Activated CD4-positive, CD25-positive, alpha-beta regulatory T cell treated with anti-CD3 and anti-CD28 coated beads, Interleukin-2, amount 50 U/mL, for 16 hours (primary cell): Measurements from ENCODE around the gene CD200.

Source experiments
- DNase-seq: peaks from one replicate; pipeline ENCODE4 v3.0.0-alpha.2; 2020; ENCODE audit warnings: low read depth, low spot score

CD200 gene

GRCh38 chr3:112333381-112334317 lies 693 bp downstream of the CD200 start:
- no peak for DNase-seq

GRCh38 chr3:112334691-112335433 lies 1.9 kb downstream of the CD200 start:
- no peak for DNase-seq

GRCh38 chr3:112335434-112335781 lies 2.5 kb downstream of the CD200 start:
- no peak for DNase-seq

DNA sequence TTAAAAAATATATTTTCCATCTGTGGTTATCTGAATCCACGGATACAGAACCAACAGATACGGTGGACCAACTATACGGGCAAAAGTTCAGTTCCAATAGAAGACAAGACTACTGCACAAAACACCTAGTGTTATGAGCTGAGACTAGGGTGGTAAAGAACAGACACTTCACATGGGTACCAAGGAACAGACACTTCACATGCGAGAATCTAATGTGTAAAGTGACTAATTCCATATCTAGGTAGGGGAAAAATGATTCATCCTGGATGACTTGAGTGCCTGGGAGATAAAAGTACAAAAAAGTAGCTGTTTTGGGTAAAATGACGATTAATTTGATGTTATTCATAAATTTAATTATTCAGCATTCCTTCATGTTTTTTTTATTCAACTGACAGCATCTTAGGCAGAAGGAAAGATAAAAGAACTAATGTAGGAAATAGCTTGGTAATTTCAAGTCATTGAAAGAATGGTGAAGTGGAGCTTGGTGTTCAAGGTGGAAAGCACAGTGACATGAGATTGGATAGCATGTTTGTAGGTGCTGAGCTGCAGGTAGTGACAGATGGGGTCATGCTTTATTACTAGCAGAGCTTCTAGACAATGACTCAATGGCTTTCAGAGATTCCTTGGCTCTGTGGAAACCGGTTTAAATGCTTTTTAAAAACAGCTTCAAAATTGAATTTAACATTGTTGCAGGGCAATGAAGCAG lies 5.2 kb downstream of the CD200 start:
- no peak for DNase-seq

- DNase-seq: no peak
These were observed 5.7 kb downstream of the CD200 start for GRCh38 chr3:112338727-112339056.

DNA sequence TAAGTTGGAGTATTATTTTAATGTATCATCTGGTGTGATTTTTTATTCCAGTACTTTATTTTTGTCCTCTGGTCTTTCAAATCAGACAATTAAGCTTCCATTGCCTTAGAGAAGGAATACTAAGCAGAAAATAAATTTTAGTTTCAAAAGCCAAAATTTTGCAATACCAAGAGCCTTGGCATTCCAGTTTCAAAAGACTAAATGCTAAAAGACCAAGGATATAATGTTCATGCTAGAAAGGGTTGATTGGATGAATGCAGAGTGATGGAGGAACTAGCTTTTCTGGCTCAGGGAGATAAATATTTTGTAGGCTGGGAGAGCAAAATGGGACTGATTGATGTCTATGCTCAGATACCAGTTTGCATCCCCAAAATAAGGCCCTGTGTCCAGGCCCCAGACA lies 6.2 kb downstream of the CD200 start:
- DNase-seq: no peak

DNA sequence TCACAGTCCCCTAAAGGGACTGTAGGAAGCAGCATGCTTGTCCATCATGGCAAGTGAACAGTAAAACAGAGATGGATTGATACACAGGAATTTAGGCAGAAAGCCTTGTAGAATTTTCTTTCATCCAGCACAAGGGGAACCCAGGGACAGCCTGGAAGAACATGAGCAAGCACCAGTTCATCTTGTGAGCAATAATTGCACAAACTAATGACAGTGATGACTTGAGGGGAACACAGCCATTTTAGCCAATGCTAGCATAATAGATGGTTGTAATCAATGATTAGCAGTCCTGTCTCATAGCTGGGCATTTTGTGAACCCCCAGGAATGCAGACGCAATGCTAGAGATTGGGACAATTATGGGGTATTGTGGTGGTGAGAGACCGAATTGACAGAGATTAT lies 6.7 kb downstream of the CD200 start:
- DNase-seq: no peak

DNA sequence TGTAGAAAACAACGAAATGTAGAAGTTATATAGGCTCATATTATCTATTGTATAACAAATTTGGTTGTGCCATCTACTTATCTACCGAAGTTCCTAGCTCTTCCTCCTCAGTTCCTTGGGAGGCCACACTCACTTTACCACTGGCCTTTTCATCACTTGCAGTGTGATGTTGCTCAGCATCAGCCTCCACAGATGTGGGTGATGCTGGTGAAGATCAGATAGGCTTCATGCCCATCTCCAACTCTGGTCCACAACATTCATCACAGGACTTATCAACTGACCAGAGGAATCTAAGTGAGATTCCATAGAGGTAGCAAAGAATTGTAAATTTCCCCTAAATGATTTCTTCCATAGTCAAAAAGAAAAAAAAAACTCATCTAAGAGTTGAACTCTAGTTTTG lies 8.4 kb downstream of the CD200 start:
- DNase-seq: no peak

DNA sequence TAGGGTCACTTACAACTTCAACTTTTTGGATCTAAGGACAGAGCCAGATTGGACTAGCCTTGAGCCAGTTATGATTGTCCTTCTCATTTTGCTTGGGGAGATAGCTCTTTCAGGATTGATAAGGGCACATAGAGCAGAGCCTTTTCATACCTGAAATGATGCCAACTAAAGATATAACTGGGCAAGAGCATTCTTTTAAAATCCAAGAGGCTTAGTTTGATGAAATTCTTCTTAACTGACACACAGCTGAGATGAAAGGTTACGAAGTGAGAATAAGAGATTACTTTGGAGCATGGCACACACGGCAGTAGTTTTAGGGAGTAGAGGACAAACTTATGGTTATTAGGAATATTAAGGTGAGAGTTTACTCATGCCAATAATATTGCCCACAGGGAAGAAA lies 12.7 kb downstream of the CD200 start:
- DNase-seq: no peak

GRCh38 chr3:112346491-112347122 lies 13.7 kb downstream of the CD200 start:
- no peak for DNase-seq

DNA sequence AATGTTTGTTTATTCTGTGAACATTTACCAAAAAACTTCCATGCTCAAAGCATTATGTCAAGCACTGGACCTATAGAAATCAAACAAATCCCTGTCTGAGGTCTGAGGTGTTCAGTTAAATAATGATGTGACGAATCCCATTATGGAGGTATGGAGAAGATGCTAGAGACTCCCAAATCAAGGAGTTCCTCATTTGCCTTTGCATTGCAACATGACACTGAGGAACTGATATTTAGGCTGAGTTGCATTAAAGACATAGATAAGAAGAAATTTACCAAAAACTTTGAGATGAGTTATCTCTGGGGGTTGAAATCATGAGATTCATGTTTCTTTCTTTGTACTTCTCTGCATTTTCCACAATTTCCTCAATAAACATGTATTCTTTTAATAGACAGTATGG lies 16.0 kb downstream of the CD200 start:
- DNase-seq: no peak

DNA sequence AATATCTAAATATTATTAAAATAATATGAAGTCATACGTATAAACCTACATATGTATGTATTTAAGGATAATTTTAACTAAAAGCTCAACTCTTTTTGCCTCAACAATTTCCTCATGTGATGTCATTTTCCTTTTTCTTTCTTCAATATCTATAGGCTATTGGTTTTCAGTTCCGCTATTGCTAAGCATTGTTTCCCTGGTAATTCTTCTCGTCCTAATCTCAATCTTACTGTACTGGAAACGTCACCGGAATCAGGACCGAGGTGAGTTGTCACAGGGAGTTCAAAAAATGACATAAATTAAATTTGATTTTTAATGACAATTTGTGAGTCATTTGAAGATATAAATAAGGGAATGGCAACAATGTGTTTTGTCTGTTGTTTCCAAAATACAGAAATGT lies 16.6 kb downstream of the CD200 start:
- DNase-seq: no peak

DNA sequence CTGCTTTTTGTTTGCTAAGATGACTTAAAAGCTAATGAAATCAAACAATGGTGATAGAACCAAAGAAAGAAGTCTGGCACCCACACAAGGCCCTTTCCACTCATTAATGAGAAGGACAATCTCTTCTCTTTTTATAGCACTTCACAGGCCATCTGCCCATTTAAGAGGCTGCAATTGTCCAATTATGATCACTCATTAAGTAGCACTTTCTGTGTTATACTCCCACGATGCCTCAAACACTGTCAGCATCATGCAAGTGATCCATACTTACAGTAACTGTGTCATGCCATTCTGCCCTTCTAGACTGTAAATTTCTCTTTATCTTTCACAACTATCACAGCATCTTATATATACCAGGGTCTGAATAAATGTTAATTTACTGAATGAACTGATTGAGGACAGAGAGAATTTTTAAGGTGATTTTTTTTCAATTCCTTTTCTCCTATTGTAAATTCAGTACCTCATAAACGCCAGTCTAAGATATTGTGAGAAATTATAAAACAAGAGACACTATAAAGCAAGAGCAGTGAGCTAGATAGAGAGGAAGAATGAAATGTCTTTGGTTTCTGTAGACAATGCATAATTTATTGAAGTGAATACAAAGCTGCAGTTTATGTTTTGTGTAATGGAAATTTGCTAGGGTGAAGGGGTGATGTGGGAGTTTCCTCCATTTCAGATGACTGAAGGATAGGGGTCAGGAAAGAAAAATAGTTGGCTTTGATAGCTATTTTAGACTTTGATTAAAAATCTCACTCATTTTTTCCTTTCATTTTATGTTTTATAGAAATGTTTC lies 17.3 kb downstream of the CD200 start:
- DNase-seq: no peak

GRCh38 chr3:112351036-112351435 lies 18.1 kb downstream of the CD200 start:
- DNase-seq: no peak

- no peak for DNase-seq
These were observed 18.9 kb downstream of the CD200 start for GRCh38 chr3:112351823-112352222.

DNA sequence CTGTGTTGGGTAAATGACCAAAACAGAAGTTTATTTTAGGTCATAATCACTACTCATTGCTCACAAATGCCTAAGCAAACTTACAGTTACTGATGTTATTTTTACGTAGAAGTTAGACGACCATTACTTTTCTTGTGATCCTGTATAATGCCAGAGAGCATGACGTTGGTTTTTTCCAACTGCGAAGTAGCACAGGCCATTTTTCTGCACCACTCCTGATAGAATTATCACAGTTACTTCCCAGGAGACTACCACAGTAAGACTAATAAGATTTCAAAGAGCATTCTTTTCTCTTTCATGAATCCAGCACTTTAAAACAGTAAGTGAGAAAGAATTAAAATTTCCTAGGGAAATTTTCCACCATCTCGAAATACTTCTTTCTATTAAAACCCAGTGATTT lies 19.8 kb downstream of the CD200 start:
- no peak for DNase-seq

DNA sequence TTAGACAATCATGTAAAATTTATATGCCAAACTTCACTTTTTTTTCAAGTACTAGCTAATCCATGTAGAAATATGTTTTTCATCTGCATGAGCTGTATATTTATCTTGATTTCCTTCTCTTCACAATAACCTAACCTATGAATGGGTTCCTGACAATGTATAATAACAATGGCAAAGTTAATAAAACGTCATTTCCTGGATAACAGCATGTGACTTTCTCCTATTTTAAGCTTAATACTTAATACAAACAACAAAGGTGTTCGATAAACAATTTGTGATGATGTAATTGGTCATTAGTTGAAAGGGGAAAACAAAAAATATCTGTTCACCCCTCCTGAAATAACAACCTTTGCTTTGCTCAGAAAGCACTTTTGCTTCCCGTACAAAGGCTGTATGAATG lies 20.4 kb downstream of the CD200 start:
- DNase-seq: no peak

DNA sequence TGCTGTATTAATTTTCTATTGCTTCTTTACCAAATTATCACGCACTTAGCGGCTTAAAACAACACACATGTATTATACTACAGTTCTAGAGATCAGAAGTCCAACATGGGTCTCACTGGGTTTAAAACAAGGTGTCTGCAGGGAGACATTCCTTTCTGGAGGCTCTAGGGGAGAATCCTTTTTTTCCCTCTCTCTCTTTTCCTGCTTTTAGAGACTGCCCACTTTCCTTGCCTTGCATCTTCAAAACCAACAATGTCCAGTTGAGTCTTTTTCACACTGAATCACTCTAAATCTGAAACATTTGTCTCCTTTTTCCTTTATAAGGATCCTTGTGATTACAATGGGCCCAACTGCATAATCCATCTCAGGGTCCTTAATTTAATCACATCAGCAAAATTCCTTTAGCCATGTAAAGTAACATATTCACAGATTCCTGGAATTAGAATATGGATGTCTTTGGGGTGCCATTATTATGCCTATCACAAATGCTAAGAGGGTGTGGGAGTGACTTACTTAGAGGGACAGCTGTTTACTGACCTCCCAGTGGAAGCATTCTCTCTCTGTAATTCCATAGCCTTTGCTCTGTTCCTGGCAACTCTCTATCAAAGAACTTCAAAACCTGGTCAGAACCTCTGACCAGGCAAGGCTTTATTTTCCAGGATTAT lies 21.8 kb downstream of the CD200 start:
- no peak for DNase-seq

DNA sequence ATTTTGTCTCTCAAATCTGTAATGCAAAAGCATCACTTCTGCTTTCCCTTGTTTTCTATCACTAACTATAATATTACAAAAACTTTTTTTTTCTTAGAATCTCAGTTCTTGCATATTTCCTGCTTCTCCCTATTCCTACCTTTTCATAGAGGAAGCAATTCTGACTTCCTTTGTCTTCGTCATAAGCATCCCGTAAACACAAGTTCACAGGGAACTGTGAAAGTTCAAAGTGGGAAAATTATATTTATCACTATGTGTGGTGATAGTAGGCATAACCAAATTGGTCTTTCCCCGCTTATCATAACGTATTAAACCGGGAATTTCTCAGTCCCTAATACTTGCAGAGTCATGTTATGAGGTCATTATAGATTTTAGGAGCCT lies 22.3 kb downstream of the CD200 start:
- no peak for DNase-seq

- DNase-seq: no peak
These were observed 25.2 kb downstream of the CD200 start for GRCh38 chr3:112357930-112358780.
